Fibroblast of villous mesenchyme (primary cell): ENCODE results near the gene HNRNPDL. TPM values are rescaled to one million over a fixed set of nuclear protein-coding genes. Genes with fewer than 3 reads are reported as not detected.
"Not testable (repeated sequence)": the region's sequence is repeated elsewhere in the genome, so short reads cannot be mapped to it uniquely, and the experiment has no call there.

Experiments used
- DNase-seq: peaks from one replicate; pipeline ENCODE4 v3.0.0-alpha.2; 2010; ENCODE audit warnings: low read depth
- H3K4me3 ChIP-seq: 2 replicates; pipeline ENCODE4 v1.5.1; 2011; ENCODE audit warnings: low read depth, mild to moderate bottlenecking, low read length
- total RNA-seq: library from RNA; depleted of rRNA; stranded (reverse); fragments of >200 nt; gene quantifications from 2 replicates; pipeline ENCODE4 v1.2.3, GENCODE V29; 2012
- TF ChIP-seq, protein P1 (sequence below): IDR thresholded peaks from 2 replicates; pipeline ENCODE4 v1.5.1; 2012; ENCODE audit warnings: low read depth, mild to moderate bottlenecking, low read length; ENCODE audit not compliant: insufficient read depth

The HNRNPDL gene
- total RNA-seq, 1 donor: 188 TPM

DNA sequence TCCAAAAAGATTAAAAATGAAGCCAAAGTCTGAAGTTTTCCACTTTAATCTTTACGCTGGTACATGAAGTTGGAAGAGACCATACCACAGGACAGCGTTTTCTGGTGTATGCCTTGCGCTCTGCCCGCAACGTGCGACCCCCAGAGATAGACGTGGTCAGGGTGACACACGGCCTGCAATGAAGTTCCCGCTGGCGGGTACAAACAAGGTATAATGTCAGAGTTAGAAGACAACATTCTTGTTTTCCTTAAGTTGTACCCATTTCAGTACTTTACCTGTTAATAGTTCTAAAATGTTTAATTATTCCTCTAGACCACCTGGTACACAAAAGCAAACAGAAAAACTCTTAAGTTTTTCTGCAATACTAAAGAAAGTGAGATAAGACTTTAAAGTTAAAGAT, 4.8 kb downstream of the HNRNPDL start:
- TF ChIP-seq, protein P1, sequence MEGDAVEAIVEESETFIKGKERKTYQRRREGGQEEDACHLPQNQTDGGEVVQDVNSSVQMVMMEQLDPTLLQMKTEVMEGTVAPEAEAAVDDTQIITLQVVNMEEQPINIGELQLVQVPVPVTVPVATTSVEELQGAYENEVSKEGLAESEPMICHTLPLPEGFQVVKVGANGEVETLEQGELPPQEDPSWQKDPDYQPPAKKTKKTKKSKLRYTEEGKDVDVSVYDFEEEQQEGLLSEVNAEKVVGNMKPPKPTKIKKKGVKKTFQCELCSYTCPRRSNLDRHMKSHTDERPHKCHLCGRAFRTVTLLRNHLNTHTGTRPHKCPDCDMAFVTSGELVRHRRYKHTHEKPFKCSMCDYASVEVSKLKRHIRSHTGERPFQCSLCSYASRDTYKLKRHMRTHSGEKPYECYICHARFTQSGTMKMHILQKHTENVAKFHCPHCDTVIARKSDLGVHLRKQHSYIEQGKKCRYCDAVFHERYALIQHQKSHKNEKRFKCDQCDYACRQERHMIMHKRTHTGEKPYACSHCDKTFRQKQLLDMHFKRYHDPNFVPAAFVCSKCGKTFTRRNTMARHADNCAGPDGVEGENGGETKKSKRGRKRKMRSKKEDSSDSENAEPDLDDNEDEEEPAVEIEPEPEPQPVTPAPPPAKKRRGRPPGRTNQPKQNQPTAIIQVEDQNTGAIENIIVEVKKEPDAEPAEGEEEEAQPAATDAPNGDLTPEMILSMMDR: no peak
- no peak for DNase-seq

DNA sequence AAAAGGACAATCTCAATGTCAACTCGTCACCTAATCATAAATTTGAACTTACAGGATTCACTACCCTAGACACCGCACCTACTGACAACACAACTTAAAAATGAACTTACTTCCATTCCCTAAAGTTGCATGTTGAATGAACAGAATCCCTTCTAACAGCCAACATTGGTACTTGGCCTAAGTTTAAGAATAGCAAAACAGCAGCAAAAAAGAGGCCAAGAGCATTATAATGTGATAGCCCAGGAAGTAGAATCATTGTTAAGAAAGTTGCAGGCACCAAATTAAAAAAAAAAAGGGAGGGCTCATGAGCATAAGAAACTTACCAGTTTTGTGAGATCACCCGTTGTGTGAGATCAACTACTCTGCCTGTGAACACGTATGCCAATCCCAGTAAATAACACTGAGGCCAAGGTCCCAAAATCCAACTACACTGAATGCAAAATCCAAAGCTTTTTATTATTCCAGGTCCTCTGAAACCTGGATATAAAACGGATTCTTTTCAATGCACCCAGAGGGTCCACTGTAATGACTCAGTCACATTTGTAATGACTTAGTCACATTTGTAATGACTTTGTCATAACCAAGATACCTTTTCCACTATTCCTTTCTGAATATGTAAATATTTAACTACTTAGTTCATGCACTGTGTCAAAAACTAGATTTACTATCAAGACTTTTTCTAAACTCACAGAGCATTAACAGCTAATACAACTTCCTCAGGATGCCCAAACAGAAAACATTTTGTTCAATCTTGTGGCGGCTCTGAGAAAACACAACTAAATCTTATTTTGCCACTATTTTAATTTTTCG, 6.8 kb downstream of the HNRNPDL start:
- DNase-seq: no peak
- TF ChIP-seq, protein P1: no peak

More for the DNA sequence above, 4.8 kb downstream of the HNRNPDL start:
- H3K4me3 ChIP-seq: no peak overlapping the region

DNA sequence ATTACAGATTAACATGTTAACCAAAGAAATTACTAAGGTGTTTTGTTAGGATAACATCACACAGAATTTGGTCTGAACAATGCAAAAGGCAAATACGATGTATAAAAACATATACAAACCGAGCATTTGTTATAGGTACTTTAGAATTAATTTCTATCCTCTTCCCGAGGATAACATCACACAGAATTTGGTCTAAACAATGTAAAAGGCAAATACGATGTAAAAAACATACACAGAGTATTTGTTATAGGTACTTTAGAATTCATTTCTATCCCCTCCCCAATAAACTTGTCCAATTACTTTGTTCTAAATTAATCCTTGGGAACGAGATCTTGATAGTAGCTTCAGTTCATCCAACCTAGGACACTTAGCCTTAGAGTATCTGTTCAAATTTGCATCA, 7.6 kb downstream of the HNRNPDL start:
- H3K4me3 ChIP-seq: no peak overlapping the region
- no peak for DNase-seq
- TF ChIP-seq, protein P1: no peak

More for the DNA sequence above, 6.8 kb downstream of the HNRNPDL start:
- H3K4me3 ChIP-seq: no peak overlapping the region

DNA sequence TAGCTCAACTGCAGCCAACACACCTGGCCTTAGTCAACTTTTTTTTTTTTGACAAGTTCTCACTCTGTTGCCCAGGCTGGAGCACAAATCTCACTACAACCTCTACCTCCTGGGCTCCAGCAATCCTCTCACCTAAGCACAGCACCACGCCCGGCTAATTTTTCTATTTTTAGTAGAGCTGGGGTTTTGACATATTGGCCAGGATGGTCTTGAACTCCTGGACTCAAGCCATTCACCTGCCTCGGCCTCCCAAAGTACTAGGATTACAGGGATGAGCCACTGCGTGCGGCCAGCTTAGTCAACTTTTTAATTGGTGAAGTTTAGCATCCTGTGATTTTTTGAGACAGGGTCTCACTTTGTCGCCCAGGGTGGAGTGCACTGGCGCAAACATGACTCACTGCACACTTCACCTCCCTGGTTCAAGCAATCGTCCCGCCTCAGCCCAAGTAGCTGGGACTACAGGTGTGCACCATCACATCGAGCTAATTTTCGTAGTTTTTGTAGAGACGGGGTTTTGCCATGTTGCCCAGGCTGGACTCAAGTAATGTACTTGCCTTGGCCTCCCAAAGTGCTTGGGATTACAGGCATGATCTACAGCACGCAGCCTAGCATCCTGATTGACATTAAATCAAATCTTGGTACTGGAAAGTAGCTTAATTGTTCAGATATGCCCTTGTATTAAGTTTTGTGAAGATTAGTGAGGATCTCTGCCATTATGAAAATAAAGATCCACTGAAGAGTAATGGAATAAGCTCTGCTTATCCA, 8.3 kb downstream of the HNRNPDL start:
- no peak overlapping the region for H3K4me3 ChIP-seq
- no peak for DNase-seq
- TF ChIP-seq, protein P1: no peak

DNA sequence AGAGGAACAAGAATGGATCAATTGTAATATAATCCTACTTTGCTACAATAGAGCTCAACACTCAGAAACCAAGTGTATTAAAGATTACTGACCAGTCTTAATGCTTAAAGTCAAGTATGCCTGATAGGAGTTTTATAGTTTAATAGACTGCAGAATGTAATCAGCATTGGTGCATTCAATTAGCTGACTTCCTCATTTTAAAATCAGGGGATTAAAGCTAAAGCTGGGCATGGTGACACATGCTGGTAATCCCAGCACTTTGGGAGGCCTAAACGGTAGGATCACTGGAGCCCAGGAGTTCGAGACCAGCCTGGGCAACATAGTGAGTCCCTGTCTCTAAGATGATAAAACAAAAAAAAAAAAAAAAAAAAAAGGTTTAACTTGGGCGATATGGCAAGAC, 10.8 kb downstream of the HNRNPDL start:
- TF ChIP-seq, protein P1: no peak

DNA sequence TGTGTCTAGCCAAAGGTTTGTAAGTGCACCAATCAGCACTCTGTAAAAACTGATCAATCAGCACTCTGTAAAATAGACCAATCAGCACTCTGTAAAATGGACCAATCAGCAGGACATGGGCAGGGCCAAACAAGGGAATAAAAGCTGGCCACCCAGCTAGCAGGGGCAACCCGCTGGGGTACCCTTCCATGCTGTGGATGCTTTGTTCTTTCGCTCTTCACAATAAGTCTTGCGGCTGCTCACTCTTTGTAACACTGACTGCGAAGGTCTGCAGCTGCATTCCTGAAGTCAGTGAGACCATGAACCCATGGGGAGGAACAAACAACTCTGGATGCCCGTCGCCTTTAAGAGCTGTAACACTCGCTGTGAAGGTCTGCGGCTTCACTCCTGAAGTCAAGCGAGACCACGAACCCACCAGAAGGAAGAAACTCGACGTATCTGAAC, 14.3 kb downstream of the HNRNPDL start:
- no peak for DNase-seq
- TF ChIP-seq, protein P1: no peak
- no peak overlapping the region for H3K4me3 ChIP-seq

More for the DNA sequence above, 10.8 kb downstream of the HNRNPDL start:
- no peak overlapping the region for H3K4me3 ChIP-seq
- DNase-seq: no peak

DNA sequence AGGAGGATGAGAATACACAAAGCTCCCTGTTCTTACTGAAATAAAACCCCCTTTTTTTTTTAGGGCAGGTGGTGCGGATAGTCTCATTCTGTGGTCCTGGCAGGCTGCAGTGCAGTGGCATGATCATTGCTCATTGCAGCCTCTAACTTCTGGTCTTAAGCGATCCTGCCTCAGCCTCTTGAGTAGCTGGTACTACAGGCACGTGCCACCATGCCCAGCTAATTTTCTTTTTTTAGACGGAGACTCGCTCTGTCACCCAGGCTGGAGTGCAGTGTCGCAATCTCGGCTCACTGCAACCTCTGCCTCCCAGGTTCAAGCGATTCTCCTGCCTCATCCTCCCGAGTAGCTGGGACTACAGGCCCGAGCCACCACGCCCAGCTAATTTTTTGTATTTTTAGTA, 15.2 kb downstream of the HNRNPDL start:
- H3K4me3 ChIP-seq, DNase-seq: not testable (repeated sequence)
